GM15510 (cell line): Measurements from ENCODE around the gene CGA.

ENCODE experiments used
- POLR2A ChIP-seq: IDR thresholded peaks from 3 replicates; pipeline ENCODE4 v1.6.1; 2011; ENCODE audit warnings: borderline replicate concordance; ENCODE audit not compliant: insufficient read length; ENCODE audit errors: extremely low read depth

CGA gene

DNA sequence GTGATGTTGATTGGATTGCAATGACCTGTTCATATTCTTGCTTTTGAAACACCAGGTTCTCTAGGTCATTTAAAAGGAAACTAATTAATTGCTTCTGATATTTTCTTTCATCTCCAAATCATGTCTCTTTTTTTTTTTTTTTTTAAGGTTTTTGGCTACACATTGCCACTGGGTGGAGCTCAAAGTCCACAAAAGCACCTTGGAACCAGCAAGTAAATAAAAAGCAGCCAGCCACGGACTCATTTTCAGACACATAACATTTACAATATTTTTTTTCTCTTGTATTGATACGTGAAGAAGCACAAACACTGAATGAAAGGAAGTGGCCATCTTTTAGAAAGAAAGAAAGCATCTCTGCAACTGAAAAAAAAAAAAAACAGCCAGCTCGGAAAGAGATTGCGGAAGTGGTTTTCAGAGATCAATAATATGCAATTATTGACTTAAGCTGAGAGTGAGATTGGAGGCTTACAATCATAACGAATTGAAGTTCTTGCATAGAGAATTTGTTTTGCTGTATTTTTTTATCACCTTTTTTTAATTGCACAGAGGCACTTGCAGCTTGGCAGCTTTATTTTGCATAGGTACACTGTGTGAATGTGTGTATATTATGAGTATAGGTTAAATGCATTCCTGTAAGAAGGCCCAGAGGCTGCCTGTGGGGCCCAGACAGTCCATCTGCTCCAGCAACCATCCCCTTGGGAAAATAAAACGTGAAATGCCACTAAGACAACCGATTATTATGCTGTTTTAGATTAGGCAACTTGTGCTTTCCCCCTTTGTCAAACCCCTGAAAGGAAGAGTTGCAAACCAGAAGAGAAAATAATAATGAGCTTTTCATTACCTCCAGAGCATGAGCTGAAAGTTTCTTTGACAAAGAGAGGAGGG lies 28.2 kb downstream of the CGA start:
- TF ChIP-seq POLR2A: no peak

- TF ChIP-seq POLR2A: no peak
Measured at GRCh38 chr6:87065117-87065516, 29.8 kb downstream of the CGA start.

- TF ChIP-seq POLR2A: no peak
Measured at GRCh38 chr6:87059943-87060342, 35.0 kb downstream of the CGA start.

DNA sequence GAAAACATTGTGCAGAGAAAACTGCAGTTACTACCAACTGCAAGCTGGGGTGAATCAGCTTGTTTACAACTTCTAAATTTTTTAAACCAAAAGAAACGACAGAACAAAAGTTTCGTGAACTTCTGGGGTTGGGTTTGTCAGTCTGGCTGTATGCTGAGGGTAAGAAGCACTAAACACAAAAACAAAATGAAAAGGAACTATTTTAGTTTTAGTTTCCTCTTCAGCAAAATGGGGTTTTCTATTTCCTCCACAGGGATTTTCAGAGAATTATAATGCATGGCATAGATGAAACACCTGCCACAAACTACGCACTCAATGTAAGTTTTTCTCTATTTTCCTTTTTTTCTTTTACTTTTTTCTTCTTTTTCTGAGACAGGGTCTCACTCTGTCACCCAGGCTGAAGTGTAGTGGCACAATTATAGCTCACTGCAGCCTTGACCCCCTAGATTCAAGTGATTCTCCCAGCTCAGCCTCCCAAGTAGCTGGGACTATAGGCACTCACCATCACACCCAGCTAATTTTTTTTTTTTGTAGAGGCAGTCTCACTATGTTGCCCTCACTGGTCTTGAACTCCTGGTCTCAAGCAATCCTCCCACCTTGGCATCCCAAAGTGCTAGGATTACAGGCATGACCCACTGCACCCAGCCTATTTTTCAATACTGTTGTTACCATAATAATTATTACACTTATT lies 40.6 kb downstream of the CGA start:
- no peak for TF ChIP-seq POLR2A

DNA sequence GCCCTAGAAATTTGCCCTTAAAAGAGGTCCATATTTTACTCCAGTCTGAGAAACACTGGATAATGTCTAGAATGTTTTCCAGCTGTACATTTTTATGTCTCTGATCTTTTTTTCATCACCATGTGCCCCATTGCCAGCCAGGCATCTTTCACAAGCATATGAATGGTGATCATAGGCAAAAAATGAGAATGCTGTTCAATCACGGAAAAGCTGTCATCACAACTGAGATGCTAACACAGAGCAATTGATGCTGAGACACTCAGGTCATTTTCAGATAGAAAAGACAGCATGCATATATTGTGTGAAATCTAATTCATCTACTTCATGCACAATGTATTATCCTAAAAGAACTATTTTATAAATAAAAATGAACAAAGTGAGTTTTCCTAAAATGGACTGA lies 41.6 kb downstream of the CGA start:
- TF ChIP-seq POLR2A: no peak

DNA sequence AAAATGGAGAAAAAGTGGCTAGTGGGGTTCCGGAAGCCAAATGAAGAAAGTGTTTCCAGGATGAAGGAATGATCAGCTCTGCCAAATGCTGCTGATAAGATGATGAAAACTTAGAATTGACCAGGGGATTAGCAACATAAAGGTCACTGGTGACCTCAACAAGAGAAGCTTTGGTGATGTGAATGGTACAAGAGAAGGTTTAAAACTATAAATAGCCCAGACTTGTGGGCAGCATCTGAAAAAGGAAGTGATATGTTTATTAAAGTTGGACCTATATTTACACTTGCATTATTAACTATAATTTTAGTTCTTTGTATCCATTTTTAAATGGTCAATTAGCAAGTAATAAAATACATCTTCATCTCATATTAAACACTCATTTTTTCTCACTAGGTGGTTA lies 45.1 kb downstream of the CGA start:
- no peak for TF ChIP-seq POLR2A

DNA sequence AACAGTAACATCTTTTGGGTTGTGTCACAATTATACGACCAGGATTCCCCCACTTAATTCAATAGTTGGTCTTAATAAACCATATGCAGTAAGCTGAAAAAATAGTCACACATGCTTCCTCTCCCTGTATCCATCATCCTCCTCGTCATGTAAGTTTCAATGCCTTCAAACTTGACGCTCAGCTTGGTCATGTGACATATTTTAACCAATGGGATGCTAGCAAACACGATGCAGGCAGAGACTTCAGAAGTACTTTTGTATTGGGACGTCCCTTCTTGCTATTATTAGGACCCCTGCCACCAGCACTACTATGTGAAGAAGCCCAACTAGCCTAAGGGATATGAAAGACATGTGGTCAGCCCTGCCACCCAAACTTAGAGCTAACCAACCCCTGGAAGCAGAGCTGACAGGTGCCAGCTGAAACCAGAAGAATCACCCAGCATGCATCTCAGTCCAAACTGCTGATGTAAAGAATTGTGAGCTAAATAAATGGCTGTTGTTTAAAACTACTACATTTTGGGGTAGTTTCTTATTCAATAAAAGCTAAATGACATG lies 49.3 kb downstream of the CGA start:
- TF ChIP-seq POLR2A: no peak

GRCh38 chr6:87040729-87041128 lies 54.2 kb downstream of the CGA start:
- no peak for TF ChIP-seq POLR2A
